ENCODE results near the gene RBM12. TPM values are rescaled to one million over a fixed set of nuclear protein-coding genes. Genes with fewer than 3 reads are reported as not detected.

The RBM12 gene
- 53.9 and 66.0 TPM in 2 replicates for polyA plus RNA-seq
- 142 and 160 TPM in 2 replicates for polyA minus RNA-seq

- peak; percentile 90 for TF ChIP-seq REST (IDR thresholded peaks at IDR 0.05; ENCODE audit: borderline replicate concordance)
- TF ChIP-seq CTCF (IDR thresholded peaks at IDR 0.05; ENCODE audit: poor library complexity, severe bottlenecking) = no peak
- TF ChIP-seq MXI1 (conservative IDR thresholded peaks at IDR 0.05; ENCODE audit: poor library complexity, severe bottlenecking) = peak; percentile 63
- peak; percentile 100 for TF ChIP-seq POLR2AphosphoS5 (IDR thresholded peaks at IDR 0.05)
- TF ChIP-seq TAF1 (IDR thresholded peaks at IDR 0.05; ENCODE audit: low read depth) = peak; percentile 96
- TF ChIP-seq RAD21 (conservative IDR thresholded peaks at IDR 0.05) = peak; percentile 27
- TF ChIP-seq EP300 (conservative IDR thresholded peaks at IDR 0.05; ENCODE audit: poor library complexity, severe bottlenecking) = peak; percentile 52
- no peak for TF ChIP-seq EZH2 (IDR thresholded peaks at IDR 0.05; ENCODE audit: borderline replicate concordance, insufficient read depth, low read length, poor library complexity, severe bottlenecking)
- TF ChIP-seq SMC3 (conservative IDR thresholded peaks at IDR 0.05; ENCODE audit: poor library complexity) = peak; percentile 23
- peaks cover 50% of the 10 kb centered on the region for H3K79me2 ChIP-seq (replicated peaks; ENCODE audit: insufficient read depth, low read length)
- peak within 1 kb of the TSS; percentile 95 for H3K27ac ChIP-seq (ENCODE audit: low read length)
- H3F3A ChIP-seq (ENCODE audit: insufficient read depth, low read length, poor library complexity, severe bottlenecking) = no peaks in the 10 kb centered on the region
- H3K9me3 ChIP-seq (ENCODE audit: low read length) = no peaks in the 10 kb centered on the region
- peaks cover under 1% of the 10 kb centered on the region for H3K36me3 ChIP-seq (ENCODE audit: insufficient read depth, low read length)
- peak within 1 kb of the TSS; percentile 99 for H3K9ac ChIP-seq (ENCODE audit: low read length)
- H4K20me1 ChIP-seq (ENCODE audit: insufficient read depth) = peaks cover 7% of the 10 kb centered on the region
- peak within 1 kb of the TSS; percentile 97 for H2AFZ ChIP-seq (ENCODE audit: low read depth, low read length)
- H3K27me3 ChIP-seq (ENCODE audit: insufficient read depth, low read depth, low read length) = no peaks in the 10 kb centered on the region
- H3K9me2 ChIP-seq (ENCODE audit: insufficient read depth, low read length) = no peaks in the 10 kb centered on the region
- peak within 1 kb of the TSS; percentile 87 for H3K4me3 ChIP-seq (ENCODE audit: low read length)
- peak within 1 kb of the TSS; percentile 94 for H3K4me2 ChIP-seq (ENCODE audit: low read length)
These were observed at the start of gene RBM12, which contains the start of gene CPNE1 for GRCh38 chr20:35664466-35665206. Gene RBM12 (minus strand): TSS chr20:35664900. CDS start chr20:35655322, 9,578 bp downstream. Gene CPNE1 (minus strand): TSS chr20:35664900. CDS start chr20:35632923, 31,977 bp downstream.

GRCh38 chr20:35714127-35714526, 49.4 kb upstream of the RBM12 start:
- Histone ChIP-seq H3K4me3 (ENCODE audit: low read length) (no peak overlapping the region), H3K79me2 (replicated peaks; ENCODE audit: insufficient read depth, low read length) (peaks cover 47% of the 10 kb centered on the region), H3K27me3 (ENCODE audit: insufficient read depth, low read depth, low read length) (no peaks in the 10 kb centered on the region), H3K9ac (ENCODE audit: low read length) (no peak overlapping the region), H3K9me3 (ENCODE audit: low read length) (no peaks in the 10 kb centered on the region), H3K27ac (ENCODE audit: low read length) (no peak overlapping the region), H3K4me2 (ENCODE audit: low read length) (no peak overlapping the region), H3K36me3 (ENCODE audit: insufficient read depth, low read length) (peaks cover 11% of the 10 kb centered on the region), H3K9me2 (ENCODE audit: insufficient read depth, low read length) (no peaks in the 10 kb centered on the region), H3F3A (ENCODE audit: insufficient read depth, low read length, poor library complexity, severe bottlenecking) (no peaks in the 10 kb centered on the region), H2AFZ (ENCODE audit: low read depth, low read length) (no peak overlapping the region), H4K20me1 (ENCODE audit: insufficient read depth) (peaks cover 25% of the 10 kb centered on the region)
- TF ChIP-seq EP300 (conservative IDR thresholded peaks at IDR 0.05; ENCODE audit: poor library complexity, severe bottlenecking) (no peak), CTCF (IDR thresholded peaks at IDR 0.05; ENCODE audit: poor library complexity, severe bottlenecking) (no peak), SMC3 (conservative IDR thresholded peaks at IDR 0.05; ENCODE audit: poor library complexity) (no peak), REST (IDR thresholded peaks at IDR 0.05; ENCODE audit: borderline replicate concordance) (no peak), MXI1 (conservative IDR thresholded peaks at IDR 0.05; ENCODE audit: poor library complexity, severe bottlenecking) (no peak), TAF1 (IDR thresholded peaks at IDR 0.05; ENCODE audit: low read depth) (no peak), RAD21 (conservative IDR thresholded peaks at IDR 0.05) (no peak), EZH2 (IDR thresholded peaks at IDR 0.05; ENCODE audit: borderline replicate concordance, insufficient read depth, low read length, poor library complexity, severe bottlenecking) (no peak), POLR2AphosphoS5 (IDR thresholded peaks at IDR 0.05) (no peak)

All from neural cell (in vitro differentiated cells).